Activated naive CD8-positive, alpha-beta T cell treated with anti-CD3 and anti-CD28 coated beads for 36 hours (primary cell): ENCODE results near the gene GPR32. TPM values are rescaled to one million over a fixed set of nuclear protein-coding genes. Genes with fewer than 3 reads are reported as not detected.
"Not testable (repeated sequence)": the region's sequence is repeated elsewhere in the genome, so short reads cannot be mapped to it uniquely, and the experiment has no call there.

Source experiments
- DNase-seq: peaks from one replicate; pipeline ENCODE4 v3.0.0; 2021
- H3K27ac Mint-ChIP-seq: one replicate; pipeline ENCODE4 v1.8.0; 2022; ENCODE audit warnings: mild to moderate bottlenecking, moderate library complexity, mixed read lengths
- H3K27me3 Mint-ChIP-seq: one replicate; pipeline ENCODE4 v1.8.0; 2022; ENCODE audit warnings: mild to moderate bottlenecking, mixed read lengths
- H3K36me3 Mint-ChIP-seq: one replicate; pipeline ENCODE4 v1.8.0; 2021; ENCODE audit warnings: mild to moderate bottlenecking, mixed read lengths
- H3K4me1 Mint-ChIP-seq: one replicate; pipeline ENCODE4 v1.8.0; 2021; ENCODE audit warnings: mixed read lengths
- H3K4me3 Mint-ChIP-seq: one replicate; pipeline ENCODE4 v1.8.0; 2022; ENCODE audit warnings: mild to moderate bottlenecking, moderate library complexity, mixed read lengths
- H3K9me3 Mint-ChIP-seq: one replicate; pipeline ENCODE4 v1.8.0; 2022; ENCODE audit warnings: mixed read lengths
- total RNA-seq, 2 experiments: library from RNA; stranded (reverse); gene quantifications; one replicate each; pipeline ENCODE4 v1.2.3, GENCODE V29; 2021

Gene GPR32
- total RNA-seq, 2 experiments from 2014 or later, result not detected

GRCh38 chr19:50739132-50739913 is 30.9 kb upstream of the GPR32 start:
- Mint-ChIP-seq H3K4me3 (no peak overlapping the region), H3K27ac (no peak overlapping the region), H3K9me3 (no peaks in the 10 kb centered on the region), H3K36me3 (no peaks in the 10 kb centered on the region), H3K27me3 (peaks cover 54% of the 10 kb centered on the region), H3K4me1 (peaks cover 2% of the 10 kb centered on the region)
- no peak for DNase-seq

GRCh38 chr19:50739914-50740426 is 30.3 kb upstream of the GPR32 start:
- Mint-ChIP-seq H3K27me3 (peaks cover 57% of the 10 kb centered on the region), H3K27ac (no peak overlapping the region), H3K36me3 (no peaks in the 10 kb centered on the region), H3K4me3 (no peak overlapping the region), H3K9me3 (no peaks in the 10 kb centered on the region), H3K4me1 (peaks cover 2% of the 10 kb centered on the region)
- no peak for DNase-seq

- Mint-ChIP-seq H3K27me3 (peaks cover 54% of the 10 kb centered on the region), H3K36me3 (no peaks in the 10 kb centered on the region), H3K4me1 (peaks cover 2% of the 10 kb centered on the region), H3K4me3 (no peak overlapping the region), H3K27ac (no peak overlapping the region), H3K9me3 (no peaks in the 10 kb centered on the region)
- no peak for DNase-seq
These were observed 28.9 kb upstream of the GPR32 start for GRCh38 chr19:50741179-50741933.

GRCh38 chr19:50743537-50743936 is 26.7 kb upstream of the GPR32 start:
- no peaks in the 10 kb centered on the region for H3K9me3 Mint-ChIP-seq
- H3K4me1 Mint-ChIP-seq, result peaks cover 2% of the 10 kb centered on the region
- no peak for DNase-seq
- H3K4me3 Mint-ChIP-seq, result no peak overlapping the region
- no peak overlapping the region for H3K27ac Mint-ChIP-seq
- peaks cover 48% of the 10 kb centered on the region for H3K27me3 Mint-ChIP-seq
- no peaks in the 10 kb centered on the region for H3K36me3 Mint-ChIP-seq

- Mint-ChIP-seq H3K36me3 (no peaks in the 10 kb centered on the region), H3K27ac (no peak overlapping the region), H3K9me3 (no peaks in the 10 kb centered on the region), H3K27me3 (peaks cover 40% of the 10 kb centered on the region), H3K4me3 (no peak overlapping the region), H3K4me1 (no peaks in the 10 kb centered on the region)
- DNase-seq, result no peak
These were observed 25.0 kb upstream of the GPR32 start for GRCh38 chr19:50745221-50745620.

GRCh38 chr19:50747141-50747540 is 23.1 kb upstream of the GPR32 start:
- not testable (repeated sequence) for DNase-seq, H3K4me3 Mint-ChIP-seq, H3K36me3 Mint-ChIP-seq, H3K27ac Mint-ChIP-seq, H3K9me3 Mint-ChIP-seq, H3K4me1 Mint-ChIP-seq
- peaks cover 24% of the 10 kb centered on the region for H3K27me3 Mint-ChIP-seq

- peaks cover 16% of the 10 kb centered on the region for H3K27me3 Mint-ChIP-seq
- H3K4me3 Mint-ChIP-seq, result no peak overlapping the region
- no peak overlapping the region for H3K27ac Mint-ChIP-seq
- H3K36me3 Mint-ChIP-seq, result no peaks in the 10 kb centered on the region
- DNase-seq, result no peak
- no peaks in the 10 kb centered on the region for H3K4me1 Mint-ChIP-seq
- H3K9me3 Mint-ChIP-seq, result no peaks in the 10 kb centered on the region
These were observed 20.8 kb upstream of the GPR32 start for GRCh38 chr19:50749490-50749889.

- Mint-ChIP-seq H3K27ac (no peak overlapping the region), H3K27me3 (peaks cover 20% of the 10 kb centered on the region), H3K9me3 (no peaks in the 10 kb centered on the region), H3K4me1 (no peaks in the 10 kb centered on the region), H3K4me3 (no peak overlapping the region), H3K36me3 (no peaks in the 10 kb centered on the region)
- no peak for DNase-seq
These were observed 20.3 kb upstream of the GPR32 start for GRCh38 chr19:50750010-50750409.

GRCh38 chr19:50753879-50754278 is 16.4 kb upstream of the GPR32 start:
- H3K36me3 Mint-ChIP-seq, result no peaks in the 10 kb centered on the region

GRCh38 chr19:50756244-50756643 is 14.0 kb upstream of the GPR32 start:
- peaks cover 12% of the 10 kb centered on the region for H3K27me3 Mint-ChIP-seq
- not testable (repeated sequence) for H3K9me3 Mint-ChIP-seq, H3K4me3 Mint-ChIP-seq, H3K4me1 Mint-ChIP-seq, H3K27ac Mint-ChIP-seq, DNase-seq, H3K36me3 Mint-ChIP-seq

More at GRCh38 chr19:50753879-50754278, 16.4 kb upstream of the GPR32 start:
- no peaks in the 10 kb centered on the region for H3K4me1 Mint-ChIP-seq
- H3K9me3 Mint-ChIP-seq, result no peaks in the 10 kb centered on the region
- H3K27me3 Mint-ChIP-seq, result peaks cover 16% of the 10 kb centered on the region
- no peak overlapping the region for H3K27ac Mint-ChIP-seq
- no peak for DNase-seq
- H3K4me3 Mint-ChIP-seq, result no peak overlapping the region

- H3K4me1 Mint-ChIP-seq, H3K4me3 Mint-ChIP-seq, H3K9me3 Mint-ChIP-seq, DNase-seq, H3K27ac Mint-ChIP-seq, H3K36me3 Mint-ChIP-seq: not testable (repeated sequence)
- peaks cover 12% of the 10 kb centered on the region for H3K27me3 Mint-ChIP-seq
These were observed 12.6 kb upstream of the GPR32 start for GRCh38 chr19:50757624-50758023.

GRCh38 chr19:50759076-50759475 is 11.2 kb upstream of the GPR32 start:
- H3K36me3 Mint-ChIP-seq, H3K4me1 Mint-ChIP-seq, H3K27me3 Mint-ChIP-seq, H3K27ac Mint-ChIP-seq, DNase-seq, H3K4me3 Mint-ChIP-seq, H3K9me3 Mint-ChIP-seq: not testable (repeated sequence)

- H3K36me3 Mint-ChIP-seq, result no peaks in the 10 kb centered on the region
These were observed 10.4 kb upstream of the GPR32 start for GRCh38 chr19:50759886-50760285.

GRCh38 chr19:50761501-50761900 is 8.8 kb upstream of the GPR32 start:
- not testable (repeated sequence) for H3K27ac Mint-ChIP-seq, H3K9me3 Mint-ChIP-seq, H3K4me1 Mint-ChIP-seq

More at GRCh38 chr19:50759886-50760285, 10.4 kb upstream of the GPR32 start:
- peaks cover 8% of the 10 kb centered on the region for H3K27me3 Mint-ChIP-seq
- H3K27ac Mint-ChIP-seq, result no peak overlapping the region
- H3K9me3 Mint-ChIP-seq, result peaks cover 2% of the 10 kb centered on the region
- no peak for DNase-seq
- no peaks in the 10 kb centered on the region for H3K4me1 Mint-ChIP-seq
- H3K4me3 Mint-ChIP-seq, result no peak overlapping the region

GRCh38 chr19:50763521-50763920 is 6.7 kb upstream of the GPR32 start:
- not testable (repeated sequence) for H3K4me3 Mint-ChIP-seq, H3K36me3 Mint-ChIP-seq, H3K4me1 Mint-ChIP-seq, DNase-seq, H3K9me3 Mint-ChIP-seq, H3K27ac Mint-ChIP-seq
- peaks cover 19% of the 10 kb centered on the region for H3K27me3 Mint-ChIP-seq

More at GRCh38 chr19:50761501-50761900, 8.8 kb upstream of the GPR32 start:
- not testable (repeated sequence) for DNase-seq, H3K36me3 Mint-ChIP-seq, H3K4me3 Mint-ChIP-seq
- peaks cover 13% of the 10 kb centered on the region for H3K27me3 Mint-ChIP-seq
